ENCODE data around the gene NOTCH1.

The NOTCH1 gene

DNA sequence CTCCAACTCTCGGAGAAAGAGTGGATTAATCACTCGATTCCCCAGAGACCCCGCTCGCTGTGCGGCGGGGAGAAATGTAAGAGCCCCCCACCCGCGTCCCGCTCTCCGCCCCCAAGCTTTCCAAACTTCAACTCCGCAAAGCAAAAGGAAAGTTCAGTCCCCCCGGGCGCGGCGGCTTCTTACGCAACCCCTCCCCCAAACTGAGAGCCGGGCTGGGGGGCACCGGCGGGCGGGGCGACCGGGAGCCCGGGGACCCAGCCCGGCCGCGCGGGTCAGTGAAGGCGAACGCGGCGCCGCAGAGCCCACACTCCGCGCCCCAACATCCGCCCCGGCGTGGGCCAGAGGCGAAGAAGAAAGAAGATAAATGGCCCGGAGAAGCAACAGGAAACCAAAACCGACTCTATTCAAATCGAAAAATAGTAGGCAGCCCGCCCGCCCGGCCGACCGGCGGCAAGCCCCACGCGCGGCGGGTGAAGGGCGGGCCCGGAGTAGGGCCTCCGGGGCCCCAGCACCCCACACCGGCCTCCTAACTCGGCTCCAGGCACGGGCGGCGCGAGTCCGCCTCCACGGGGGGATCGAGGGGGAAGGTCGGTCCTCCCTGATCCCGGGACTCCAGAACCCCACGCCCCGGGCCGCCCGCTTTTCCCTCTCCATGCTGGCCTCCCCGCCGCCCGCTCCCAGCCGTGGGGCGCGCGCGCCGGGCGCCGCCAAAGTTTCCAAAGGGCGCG is 720 bp downstream of the NOTCH1 start:
- peak in 1 of 2 donors; percentile 48 for DNase-seq (ENCODE audit: low read depth in 2 of 2)

DNA sequence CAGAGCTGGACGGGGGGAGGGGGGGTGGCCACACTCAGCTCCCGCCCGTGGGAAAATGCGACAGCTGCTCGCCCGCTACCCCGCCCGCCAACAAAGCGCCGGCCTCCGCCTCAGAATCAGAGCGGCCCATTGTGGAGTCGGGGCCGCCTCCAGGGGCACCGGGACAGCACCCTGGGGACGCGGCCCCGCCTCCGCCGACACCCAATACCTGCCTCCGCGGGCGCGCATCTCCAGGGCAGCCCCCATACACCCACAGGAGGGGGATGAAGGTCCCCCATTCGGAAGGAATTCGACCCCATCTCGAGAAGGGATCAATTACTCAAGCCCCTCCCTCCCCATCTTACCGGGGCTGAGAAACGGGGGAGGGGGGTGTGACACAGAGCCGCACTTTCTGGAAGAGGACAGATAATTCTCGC is 1.3 kb downstream of the NOTCH1 start:
- peak; percentile 56 to 63 for DNase-seq (ENCODE audit: low read depth in 2 of 2)

DNA sequence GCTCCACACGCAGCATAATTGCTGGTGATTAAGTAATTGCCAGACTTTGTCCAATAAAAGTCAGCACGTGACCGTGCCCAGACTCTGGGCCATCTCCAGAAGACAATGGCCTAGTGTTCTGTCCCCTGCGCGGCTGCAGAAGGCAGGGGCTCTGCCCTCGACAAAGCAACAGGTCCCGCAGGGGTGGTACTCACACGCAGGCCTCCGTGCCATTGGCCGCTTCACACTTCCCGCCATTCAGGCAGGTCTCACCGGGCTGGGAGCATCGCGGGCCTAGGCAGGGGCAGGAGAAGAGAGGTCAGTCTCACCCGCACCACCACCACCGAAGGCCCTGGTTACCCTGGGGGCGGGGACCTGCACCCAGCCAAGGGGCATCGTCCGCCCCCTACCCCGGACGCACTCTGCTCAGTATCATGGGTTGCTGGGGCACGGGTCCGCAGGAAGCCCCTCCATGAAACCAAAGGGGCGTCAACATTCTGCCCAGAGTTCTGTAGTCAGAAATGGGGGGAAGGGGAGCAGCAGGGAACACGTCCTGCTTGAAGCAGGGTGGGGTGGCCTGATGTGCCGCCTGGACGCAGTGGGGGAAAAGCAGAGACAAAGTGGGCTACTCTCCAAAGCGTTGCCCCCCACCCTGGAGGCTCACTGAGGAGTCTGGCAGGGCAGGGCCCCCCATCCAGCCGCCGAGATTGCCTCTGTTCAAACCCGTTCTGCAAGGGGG is 1.9 kb downstream of the NOTCH1 start:
- no peak for DNase-seq (ENCODE audit: low read depth in 2 of 2)

DNA sequence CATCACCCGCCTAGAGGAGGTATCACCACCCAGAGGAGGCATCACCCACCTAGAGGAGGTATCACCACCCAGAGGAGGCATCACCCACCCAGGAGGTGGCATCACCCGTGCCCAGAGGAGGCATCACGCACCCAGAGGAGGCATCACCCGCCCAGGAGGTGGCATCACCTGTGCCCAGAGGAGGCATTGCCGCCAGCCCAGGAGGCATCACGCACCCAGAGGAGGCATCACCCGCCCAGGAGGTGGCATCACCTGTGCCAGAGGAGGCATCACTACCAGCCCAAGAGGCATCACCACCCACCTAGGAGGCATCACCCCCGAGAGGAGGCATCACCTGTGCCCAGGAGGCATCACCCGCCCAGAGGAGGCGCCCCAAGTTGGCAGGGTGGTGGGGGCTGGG is 2.6 kb downstream of the NOTCH1 start:
- DNase-seq (ENCODE audit: low read depth in 2 of 2), result no peak

DNA sequence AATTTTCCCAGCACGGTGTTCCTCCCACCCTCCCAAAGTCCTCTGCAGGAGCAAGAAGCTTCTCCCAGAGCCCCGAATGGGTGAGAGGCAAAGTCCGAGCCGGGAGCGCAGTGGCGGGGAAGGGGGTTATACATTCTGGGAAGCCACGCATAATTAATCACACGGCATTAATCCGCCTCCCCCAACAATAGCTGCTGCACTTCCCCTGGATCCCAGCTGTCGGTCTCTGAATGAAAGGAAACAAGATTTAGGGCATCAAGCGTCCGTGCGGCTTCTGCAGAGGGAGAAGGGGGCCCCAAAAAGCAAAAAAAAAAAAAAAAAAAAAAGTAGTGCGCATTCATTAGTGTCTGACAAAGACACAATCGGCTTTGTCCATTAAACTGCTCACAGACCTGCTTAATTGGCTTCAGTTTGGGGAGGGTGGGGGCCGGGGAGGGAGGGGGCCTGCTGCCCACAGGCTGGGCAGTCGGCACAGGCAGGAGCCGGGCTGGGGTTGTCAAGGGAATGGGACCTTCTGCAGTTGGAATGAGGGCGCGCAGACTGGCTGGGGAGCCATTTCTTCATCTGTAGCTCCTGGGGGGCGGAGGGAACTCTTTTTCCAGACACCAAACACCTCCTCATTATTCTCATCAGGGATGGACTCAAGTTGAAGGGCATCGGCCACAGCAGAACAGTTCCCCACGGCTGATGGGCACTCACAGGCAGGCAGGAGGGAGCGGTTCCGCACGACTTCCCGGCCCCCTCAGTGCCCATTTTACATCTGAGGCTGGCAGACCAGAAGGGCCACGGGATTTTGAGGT is 3.4 kb downstream of the NOTCH1 start:
- DNase-seq (ENCODE audit: low read depth in 2 of 2), result no peak

DNA sequence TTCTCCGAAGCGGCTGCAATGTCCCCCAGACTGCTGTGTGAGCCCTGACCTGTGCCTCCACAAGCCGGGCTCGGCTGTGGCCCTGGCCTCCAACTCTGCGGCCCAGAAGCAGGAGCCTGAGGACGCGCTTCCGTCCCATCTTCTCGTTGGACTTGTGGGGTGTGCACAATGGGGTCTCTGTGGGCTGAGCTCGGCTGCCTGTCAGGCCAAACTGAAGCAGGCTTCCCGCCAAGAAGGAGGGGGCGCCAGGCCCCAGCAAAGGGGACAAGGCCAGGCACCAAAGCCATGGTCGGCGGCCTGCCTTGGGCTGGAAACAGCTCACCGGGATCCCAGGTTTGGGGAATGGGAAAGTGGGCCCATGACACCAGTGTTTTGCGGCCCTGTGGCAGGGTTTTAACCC is 4.1 kb downstream of the NOTCH1 start:
- DNase-seq (ENCODE audit: low read depth in 2 of 2), result no peak

DNA sequence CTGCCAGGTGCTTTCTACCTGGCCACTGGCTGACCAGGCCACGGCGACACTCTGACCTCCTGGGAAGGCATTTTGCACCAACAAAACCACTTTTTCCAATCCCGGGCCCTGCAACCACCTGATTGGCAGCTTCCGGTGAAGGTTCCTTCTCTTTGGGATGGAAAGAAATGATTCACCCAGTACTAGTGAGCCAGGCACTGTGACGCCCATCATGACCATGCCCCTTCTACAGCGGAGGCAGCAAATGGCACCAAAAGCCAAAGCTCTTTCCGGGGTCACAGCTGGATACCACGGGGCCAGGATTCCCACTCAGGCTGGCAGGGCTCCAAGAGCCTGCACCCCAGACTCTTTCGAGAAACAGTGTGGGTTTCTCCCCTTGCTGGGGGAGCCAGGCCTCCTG is 4.7 kb downstream of the NOTCH1 start:
- no peak for DNase-seq (ENCODE audit: low read depth in 2 of 2)

DNA sequence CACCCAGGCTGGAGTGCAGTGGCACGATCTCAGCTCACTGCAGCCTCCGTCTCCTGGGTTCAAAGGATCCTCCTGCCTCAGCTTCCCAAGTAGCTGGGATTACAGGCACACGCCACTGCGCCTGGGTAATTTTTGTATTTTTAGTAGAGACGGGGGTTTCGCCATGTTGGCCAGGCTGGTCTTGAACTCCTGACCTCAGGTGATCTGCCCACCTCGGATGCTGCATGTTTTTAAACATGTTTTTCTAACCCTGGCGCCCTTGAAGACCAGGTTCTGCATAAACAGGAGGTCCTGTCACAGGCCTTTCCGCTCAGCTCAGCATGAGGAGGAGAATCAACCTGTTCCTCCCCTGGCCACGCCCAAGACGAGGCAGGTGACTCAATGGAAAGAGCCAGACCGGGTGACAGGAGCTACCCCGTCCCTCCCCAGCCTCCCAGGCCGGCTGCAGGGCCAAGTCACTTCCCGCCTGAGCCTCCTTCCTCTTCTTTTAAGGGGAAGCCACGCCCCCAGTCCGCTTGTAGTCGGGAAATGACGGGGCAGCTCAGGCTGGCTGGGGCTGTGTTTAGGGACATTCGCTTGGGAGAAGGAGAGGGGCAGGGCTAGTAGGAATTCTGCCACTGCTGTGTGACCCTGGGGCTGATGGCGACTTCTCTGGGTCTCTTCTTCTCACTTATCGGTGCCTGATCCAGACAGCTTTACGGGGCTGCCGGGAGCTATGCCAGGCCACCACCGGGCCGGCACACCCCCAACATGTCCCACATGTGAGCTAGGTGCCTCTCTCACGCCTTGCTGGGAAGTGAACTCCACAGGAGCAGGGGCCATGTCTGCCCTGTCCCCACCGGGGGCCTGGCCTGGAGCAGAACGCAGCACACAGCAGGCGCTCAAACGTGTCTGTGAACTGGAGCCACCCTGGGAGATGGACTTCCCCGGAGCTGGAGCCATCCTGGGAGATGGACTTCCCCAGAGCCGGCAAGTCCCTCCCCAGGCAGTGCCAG is 6.1 kb downstream of the NOTCH1 start:
- peak; percentile 94 to 95 for DNase-seq (ENCODE audit: low read depth in 2 of 2)

DNA sequence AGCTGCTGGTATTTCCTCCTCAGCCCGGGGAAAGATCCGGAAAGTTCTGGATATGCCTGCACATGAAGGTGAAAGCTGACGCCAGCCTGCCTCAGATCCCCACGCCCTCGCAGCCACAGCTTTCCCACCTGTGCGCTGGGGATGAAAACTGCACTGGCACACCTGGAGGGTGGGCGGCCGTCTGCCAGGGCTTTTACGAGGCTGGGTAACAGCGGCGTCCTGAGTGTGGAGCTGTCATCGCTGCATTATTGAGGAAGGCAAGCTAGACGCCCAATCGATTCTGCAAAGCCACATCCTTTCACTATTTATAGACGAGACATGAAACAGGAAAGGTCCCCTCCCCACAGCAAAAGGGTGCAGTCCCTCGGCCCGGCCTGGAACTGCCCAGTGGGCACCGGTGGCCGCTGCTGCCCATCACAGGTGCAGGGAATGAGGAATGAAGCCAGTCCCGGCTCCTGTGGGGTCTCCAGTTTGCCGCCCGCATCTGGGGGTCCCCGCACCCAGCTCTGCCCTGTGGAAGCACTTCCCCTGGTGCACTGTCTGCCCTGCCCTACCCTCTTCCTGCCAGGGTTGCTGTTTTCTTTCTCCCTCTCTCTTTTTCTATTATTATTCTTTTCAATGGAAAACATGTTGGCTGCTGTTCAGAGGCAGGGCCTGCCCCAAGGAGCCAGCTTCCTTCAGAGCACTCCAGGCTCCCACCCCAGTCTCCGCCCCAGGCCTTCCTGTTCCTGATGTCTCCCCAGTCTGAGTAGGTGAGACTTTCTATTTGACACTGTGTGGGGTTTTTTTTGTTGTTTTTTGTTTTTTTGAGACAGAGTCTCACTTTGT is 7.0 kb downstream of the NOTCH1 start:
- DNase-seq (ENCODE audit: low read depth in 2 of 2), result peak; percentile 59 to 64

DNA sequence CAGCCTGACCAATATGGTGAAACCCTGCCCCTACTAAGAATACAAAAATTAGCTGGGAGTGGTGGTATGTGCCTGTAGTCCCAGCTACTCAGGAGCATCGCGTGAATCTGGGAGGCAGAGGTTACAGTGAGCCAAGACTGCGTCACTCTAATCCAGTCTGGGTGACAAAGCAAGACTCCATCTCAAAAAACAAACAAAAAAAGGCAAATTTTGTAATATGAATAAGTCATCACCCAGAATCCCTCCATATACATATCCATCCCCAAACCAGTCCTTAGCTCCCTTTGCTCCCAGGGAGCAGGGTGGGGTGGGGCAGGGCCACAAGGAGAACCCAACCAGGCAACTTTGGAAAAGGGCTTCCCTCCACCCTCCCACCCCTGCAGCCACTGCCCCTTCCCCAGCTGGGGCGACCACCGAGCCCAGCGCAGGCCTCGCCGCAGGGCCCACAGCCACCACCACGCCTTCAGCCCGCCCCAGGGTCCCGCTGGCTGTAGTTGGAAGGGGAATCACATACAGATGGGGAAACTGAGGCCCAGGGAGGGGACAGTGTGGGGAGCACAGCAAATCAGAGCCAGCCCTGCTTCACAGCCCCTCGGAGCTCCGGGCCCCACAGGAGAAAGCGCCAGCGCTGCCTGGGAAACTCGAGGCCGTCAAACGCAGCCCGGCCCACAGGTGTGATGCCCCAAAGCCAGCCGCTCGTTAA is 7.8 kb downstream of the NOTCH1 start:
- DNase-seq (ENCODE audit: low read depth in 2 of 2), result no peak

DNA sequence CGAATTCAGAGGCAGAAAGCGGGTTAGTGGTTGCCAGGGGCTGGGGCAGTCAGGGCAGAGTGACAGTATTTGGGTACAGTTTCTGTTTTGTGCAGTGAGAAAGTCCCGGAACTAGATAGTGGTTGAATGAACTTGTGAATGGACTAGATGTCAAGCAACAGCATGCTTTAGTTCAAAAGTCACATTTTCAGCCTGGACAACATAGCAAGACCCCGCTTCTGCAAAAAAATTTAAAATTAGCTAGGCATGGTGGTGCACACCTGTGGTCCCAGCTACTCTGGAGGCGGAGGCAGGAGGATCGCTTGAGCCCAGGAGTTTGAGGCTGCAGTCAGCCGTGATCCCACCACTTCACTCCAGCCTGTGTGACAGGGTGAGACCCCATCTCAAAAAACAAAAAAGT is 8.4 kb downstream of the NOTCH1 start:
- no peak for DNase-seq (ENCODE audit: low read depth in 2 of 2)

DNA sequence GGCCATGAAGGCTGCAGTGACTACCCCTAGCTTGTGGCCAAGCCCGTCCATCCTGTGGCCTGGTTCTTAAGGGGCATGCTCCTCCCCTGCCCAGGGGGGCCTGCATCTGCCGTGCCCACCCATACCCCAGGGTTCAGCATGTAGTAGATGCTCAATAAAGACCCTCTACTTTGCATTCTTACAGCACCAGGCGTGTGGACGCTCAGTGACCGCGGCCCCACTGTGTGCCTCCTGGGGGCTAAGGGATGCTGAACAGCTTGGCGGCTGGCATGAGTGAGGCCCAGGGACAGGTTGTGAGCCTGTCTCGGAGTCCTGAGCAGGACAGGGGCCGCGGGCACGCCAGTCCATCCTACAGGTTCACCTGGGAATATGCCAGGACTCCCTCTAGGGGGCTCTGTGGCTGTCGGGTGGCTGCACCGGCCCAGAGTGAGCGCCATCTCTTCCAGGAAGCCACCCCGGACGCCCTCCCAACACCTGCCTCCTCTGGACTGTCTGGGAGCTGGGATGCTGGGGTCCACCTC is 9.1 kb downstream of the NOTCH1 start:
- no peak for DNase-seq (ENCODE audit: low read depth in 2 of 2)

DNA sequence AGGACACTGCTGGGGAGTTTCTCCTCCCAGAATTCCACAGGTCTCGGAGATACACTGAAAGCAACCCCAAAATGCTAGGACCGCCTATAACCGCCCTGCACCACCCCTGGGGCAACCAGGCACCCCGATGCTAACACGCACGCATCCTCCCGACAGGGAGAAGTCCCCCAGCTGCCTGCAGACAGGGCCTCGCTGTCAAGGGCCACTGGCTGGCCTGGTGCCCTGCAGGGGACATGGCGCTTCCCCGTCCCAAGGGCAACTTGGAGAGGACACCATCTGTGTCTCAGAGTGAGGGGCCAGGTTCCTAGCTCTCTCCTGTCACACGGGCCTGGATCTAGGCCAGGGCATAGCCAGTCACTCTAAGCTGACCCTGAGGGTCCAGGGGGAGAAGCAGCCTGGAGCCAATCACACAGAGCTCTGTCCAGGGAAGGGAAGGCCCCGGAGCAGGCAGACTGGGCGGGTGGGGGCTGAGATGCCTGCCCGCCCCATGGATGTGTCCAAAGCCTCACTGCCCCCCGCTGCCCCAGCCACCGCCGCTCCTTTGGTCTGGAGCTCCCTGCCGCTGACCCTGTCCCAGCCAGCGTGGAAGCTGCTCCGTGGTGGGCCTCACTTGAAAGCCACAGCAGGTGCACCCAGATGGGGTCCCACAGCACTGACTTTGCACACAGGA is 9.7 kb downstream of the NOTCH1 start:
- DNase-seq (ENCODE audit: low read depth in 2 of 2), result no peak

DNA sequence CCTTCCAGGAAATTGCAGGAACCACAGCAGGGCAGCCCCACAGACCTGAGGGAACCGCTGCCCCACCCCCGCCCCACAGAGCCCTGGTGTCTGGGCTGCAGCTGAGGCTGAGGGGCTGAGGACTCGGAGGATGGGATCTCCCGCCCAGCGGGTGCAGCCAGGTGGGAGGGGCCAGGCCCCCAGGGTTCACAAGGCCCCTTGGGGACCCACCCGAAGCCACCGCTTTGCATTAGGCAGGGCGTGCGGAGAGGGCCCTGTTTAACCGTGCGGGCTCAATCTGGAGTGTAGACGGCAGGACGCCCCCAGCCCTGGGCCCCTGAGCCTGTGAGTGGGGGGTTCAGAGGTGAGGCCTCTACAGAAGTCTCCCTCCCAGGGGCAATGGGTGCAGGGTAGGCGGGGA is 10.8 kb downstream of the NOTCH1 start:
- no peak for DNase-seq (ENCODE audit: low read depth in 2 of 2)

DNA sequence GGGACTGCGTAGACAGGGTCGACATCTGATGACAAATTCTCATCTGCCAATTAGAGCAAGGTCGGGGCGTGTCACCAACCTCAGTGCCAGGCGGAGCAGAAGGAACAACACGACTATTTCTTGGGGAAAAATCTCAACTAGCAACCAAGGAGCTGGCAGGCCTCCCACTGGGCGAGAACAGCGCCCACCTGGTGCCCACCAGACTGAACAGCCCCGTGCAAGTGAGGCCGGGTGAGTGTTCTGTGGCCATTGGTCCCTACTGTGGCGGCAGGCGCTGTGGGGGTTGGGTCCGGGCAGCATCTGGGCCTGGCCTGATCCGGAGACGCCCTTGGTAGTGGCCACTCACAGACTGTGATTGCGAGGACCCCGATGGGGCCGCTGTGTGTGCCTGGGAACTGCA is 11.5 kb downstream of the NOTCH1 start:
- no peak for DNase-seq (ENCODE audit: low read depth in 2 of 2)

DNA sequence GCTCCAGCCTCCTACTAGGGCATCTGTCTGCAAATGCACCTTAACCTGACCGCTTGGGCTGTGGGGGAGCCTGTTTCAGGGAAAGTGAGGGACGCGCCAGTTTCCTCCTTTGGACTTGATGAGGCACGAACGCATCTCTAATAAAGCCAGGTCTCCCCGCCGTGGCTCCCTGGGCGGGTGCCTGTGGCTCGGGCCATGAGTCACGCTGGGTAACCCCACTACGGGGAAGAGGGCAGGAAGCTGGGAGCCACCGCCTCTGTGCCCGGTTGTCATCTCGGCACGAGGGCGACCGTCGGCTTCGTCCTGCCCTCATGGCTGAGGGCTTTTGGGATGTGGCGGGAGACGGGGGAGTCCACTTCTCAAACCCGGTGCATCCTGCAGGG is 12.1 kb downstream of the NOTCH1 start:
- peak; percentile 72 to 76 for DNase-seq (ENCODE audit: low read depth in 2 of 2)

DNA sequence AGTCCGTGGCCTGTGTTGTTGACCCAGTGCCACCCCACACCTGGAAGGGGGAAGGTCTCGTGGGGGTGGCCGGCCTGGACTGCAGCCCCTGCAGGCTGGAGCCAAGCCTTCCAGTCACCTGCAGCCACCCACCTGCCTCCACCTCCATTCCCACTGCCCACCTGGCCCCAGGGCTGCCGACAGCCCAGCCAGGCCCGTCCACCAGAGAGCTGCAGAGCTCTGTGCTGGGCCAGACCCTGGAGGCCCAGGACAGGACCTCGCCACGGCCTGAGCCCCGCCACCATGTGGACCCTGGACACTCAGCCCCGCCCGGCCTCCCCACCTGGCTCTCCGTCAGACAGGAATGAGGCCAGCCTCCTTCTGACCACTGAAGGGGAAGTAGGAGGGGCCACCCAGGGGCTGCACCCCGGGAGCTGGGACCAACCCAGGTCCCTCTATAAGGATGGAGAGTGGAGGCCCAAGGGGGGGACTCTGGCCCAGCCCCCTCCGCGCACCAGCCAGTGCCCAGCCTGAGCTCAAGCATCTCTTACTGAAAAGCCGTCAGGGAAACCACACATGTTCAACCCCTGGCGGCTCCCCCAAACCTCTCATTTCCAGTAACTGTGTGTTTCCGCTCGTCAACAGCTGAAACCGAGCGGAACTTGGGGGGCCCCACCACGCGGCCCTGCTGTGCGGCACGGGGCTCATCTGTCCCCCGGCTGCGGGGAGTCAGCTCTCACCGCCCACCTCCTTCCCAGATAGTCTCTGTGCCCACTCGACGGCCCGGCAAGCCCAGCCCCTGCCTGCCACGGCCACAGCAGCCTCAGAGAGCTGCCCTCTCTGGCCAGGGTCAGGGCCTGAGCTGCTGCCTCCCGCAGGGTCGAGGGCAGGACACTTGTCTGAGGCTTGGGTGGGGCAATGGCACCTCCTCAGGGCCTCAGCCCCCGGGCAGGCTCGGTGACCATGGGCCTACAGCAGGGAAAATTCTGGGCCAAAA is 12.8 kb downstream of the NOTCH1 start:
- DNase-seq (ENCODE audit: low read depth in 2 of 2), result peak; percentile 68 to 77
